Stomach (tissue), 4 donors: Measurements from ENCODE around the gene TMEM139.

Source experiments
- CTCF ChIP-seq, 7 experiments: fragments of 450-650 bp in 4 of 7; fragments of 200-600 bp in 3 of 7; sonication (generic) in 3 of 7; IDR thresholded peaks; one replicate each; pipeline ENCODE4 v1.5.1; 2016 to 2019; ENCODE audit warnings: antibody characterized with exemption in 7 of 7, control low read depth in 2 of 7, mild to moderate bottlenecking in 1 of 7
- POLR2A ChIP-seq, 4 donors: fragments of 450-650 bp; IDR thresholded peaks; one replicate each; pipeline ENCODE4 v1.6.1; 2016; ENCODE audit warnings: antibody characterized with exemption in 4 of 4, control low read depth in 2 of 4, mild to moderate bottlenecking in 1 of 4, moderate library complexity in 1 of 4
- POLR2AphosphoS5 ChIP-seq, 3 donors: sonication (generic); formaldehyde crosslinking; IDR thresholded peaks; one replicate each; pipeline ENCODE4 v1.6.1; 2016; ENCODE audit warnings: antibody characterized with exemption in 3 of 3

DNA sequence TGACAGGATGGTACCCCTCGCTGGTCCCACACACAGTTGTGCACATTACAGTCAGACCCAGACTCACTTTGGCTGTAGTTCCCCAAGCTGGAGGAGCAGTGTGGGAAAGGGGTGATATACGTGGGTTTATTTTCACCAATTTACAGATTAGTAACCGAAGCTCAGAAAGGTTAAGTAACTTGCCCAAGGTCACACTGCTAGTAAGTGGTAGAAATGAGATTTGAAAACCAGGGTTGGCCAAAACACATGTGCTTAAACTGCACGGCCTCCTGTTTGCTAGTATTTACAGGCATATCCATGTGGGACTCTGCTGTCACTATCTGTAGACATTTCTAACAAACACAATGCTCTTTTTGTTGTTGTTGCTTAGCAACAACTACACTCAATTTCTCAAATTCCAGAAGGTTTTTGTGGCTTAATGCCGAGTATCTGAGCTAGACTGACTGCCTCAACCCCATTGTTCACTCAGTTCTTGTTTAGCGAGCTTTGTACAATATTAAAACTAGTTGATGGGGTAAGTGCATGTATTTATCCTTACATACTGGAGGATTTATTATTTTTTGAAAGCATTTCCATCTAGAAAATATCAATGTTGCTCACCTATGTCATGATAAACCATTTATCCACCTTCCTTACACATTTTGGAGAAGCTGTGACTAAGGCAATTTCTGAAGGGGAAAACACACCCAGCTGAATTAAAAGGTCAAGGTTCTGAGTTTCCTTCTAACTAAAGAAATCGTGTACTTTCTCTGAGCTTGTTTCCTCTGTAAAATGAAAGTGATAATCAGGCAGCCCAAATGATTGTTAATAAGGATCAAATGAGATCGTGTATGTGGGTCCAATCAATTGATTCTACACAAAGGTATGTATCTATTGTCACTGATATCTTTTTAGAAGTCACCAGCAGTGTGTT is 5.3 kb upstream of the TMEM139 start:
- no peak for TF ChIP-seq CTCF (IDR thresholded peaks at IDR 0.05)
- TF ChIP-seq POLR2AphosphoS5 (IDR thresholded peaks at IDR 0.05): no peak
- TF ChIP-seq POLR2A (IDR thresholded peaks at IDR 0.05): no peak
